Fibroblast of the aortic adventitia (primary cell): ENCODE measurements around the gene DNAAF5. TPM values are rescaled to one million over a fixed set of nuclear protein-coding genes. Genes with fewer than 3 reads are reported as not detected.

Source experiments
- DNase-seq: peaks from one replicate; pipeline ENCODE4 v3.0.0-alpha.2; 2010; ENCODE audit warnings: low read depth
- H3K4me3 ChIP-seq: 2 replicates; pipeline ENCODE4 v1.5.1; 2011; ENCODE audit warnings: low read depth, mild to moderate bottlenecking, control low read depth, low read length, moderate library complexity
- total RNA-seq: library from RNA; depleted of rRNA; stranded (reverse); fragments of >200 nt; gene quantifications from 2 replicates; pipeline ENCODE4 v1.2.3, GENCODE V29; 2012; ENCODE audit warnings: low replicate concordance
- TF ChIP-seq, protein P1 (sequence below): IDR thresholded peaks from 2 replicates; pipeline ENCODE4 v1.5.1; 2011; ENCODE audit warnings: mild to moderate bottlenecking, low read length, control low read depth, inconsistent platforms; ENCODE audit not compliant: insufficient read depth

DNAAF5 gene
- total RNA-seq, 1 donor = 22.0 TPM

DNA sequence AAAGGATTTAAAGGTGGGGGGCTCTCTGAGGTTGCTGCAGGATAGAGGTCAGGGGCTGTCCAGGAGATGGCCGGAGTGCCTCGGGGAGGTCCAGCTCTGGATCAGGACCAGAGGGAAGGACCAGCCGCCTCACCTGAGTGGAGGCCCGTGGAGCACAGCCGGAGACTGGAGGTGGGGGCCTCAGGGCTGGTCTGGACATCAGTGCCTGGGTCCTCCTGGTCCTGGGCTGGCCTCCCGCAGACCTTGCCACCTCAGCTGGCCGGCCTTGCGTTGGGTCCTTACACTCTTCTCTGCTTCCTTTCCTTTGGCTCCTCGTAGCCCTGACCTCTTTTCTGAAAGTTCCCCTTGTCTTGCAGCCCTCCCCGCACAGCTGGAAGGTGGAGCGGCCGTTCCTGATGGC, 107.8 kb downstream of the DNAAF5 start:
- TF ChIP-seq, protein P1, sequence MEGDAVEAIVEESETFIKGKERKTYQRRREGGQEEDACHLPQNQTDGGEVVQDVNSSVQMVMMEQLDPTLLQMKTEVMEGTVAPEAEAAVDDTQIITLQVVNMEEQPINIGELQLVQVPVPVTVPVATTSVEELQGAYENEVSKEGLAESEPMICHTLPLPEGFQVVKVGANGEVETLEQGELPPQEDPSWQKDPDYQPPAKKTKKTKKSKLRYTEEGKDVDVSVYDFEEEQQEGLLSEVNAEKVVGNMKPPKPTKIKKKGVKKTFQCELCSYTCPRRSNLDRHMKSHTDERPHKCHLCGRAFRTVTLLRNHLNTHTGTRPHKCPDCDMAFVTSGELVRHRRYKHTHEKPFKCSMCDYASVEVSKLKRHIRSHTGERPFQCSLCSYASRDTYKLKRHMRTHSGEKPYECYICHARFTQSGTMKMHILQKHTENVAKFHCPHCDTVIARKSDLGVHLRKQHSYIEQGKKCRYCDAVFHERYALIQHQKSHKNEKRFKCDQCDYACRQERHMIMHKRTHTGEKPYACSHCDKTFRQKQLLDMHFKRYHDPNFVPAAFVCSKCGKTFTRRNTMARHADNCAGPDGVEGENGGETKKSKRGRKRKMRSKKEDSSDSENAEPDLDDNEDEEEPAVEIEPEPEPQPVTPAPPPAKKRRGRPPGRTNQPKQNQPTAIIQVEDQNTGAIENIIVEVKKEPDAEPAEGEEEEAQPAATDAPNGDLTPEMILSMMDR = no peak
- H3K4me3 ChIP-seq = no peak overlapping the region
- no peak for DNase-seq

DNA sequence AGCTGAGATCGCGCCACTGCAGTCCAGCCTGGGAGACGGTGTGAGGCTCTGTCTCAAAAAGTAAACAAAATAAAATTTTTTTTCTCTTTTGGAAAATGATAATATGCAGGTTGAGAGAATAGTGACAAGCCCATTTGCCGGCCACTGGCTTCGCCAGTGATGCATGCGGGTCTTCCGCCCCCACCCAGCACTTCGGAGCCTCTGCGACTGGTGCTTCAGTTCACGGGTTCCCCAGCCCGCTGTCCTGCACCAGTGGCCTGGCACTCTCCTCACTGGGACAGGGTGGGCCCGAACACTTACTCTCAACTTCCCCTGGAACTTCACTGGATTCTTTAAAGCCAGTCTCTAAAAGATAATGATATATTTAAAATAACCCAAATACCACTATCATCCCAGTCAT, 108.5 kb downstream of the DNAAF5 start:
- no peak overlapping the region for H3K4me3 ChIP-seq
- TF ChIP-seq, protein P1 = no peak
- no peak for DNase-seq

DNA sequence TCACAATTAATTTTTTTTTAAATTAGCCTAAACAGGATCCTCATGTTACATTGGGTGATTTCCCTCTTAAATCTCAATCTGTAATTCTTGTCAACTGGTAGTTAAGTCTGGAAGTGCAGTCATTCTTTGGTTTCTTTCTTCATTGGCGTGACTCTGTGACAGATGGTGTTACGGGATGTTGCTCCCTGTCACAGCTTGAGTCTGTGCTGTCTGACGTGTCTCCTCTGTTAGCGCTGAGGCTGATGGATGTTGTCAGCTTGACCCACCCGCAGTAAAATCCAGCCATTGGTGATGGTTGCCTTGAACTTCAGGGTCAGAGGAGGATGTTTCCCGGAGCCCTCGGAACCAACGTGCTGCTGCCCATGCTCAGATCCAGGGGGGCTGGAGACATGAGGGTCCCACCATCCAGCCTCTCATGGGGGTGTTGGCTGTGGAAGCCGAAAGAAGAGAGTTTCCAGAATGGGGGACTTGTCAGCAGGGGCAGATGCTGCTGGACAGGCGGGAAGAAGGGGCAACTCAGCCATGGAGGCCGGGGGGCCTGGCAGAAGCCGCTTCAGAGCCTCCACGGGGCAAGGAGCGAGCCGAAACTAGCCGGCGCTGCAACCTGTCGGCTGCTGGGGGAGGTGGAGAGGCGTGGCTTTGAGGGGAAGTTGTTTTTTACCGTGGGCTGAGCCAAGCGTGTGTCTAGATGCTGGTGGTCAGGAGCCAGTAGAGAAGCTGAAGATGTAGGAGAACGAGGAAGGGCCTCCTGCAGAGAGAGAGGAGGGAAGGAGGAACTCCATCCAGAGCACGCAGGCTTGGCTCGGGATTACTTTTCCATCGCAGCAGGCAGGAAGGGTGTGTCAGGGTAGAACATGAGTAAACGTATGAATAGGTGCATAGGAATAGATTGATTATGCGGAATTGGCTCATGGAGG, 109.2 kb downstream of the DNAAF5 start:
- DNase-seq = no peak
- TF ChIP-seq, protein P1 = no peak
- H3K4me3 ChIP-seq = no peak overlapping the region

Other genes with a start within 250 kb of the DNAAF5 start
- 4.1 and 20.3 TPM in 2 replicates for gene PDGFA, start 206.9 kb upstream of the DNAAF5 start, total RNA-seq
- 7.0 and 10.1 TPM in 2 replicates for gene PRKAR1B, start 582 bp downstream of the DNAAF5 start, total RNA-seq
- gene SUN1, start 105.8 kb downstream of the DNAAF5 start, total RNA-seq = 202 and 211 TPM in 2 replicates
- gene GET4, start 149.9 kb downstream of the DNAAF5 start, total RNA-seq = 13.5 and 14.2 TPM in 2 replicates
- 0.57 and 0.72 TPM in 2 replicates for gene ADAP1, start 228.0 kb downstream of the DNAAF5 start, total RNA-seq
- 12.5 and 15.0 TPM in 2 replicates for gene COX19, start 248.8 kb downstream of the DNAAF5 start, total RNA-seq